Measurements from ENCODE around the gene CPT1B.

GRCh38 chr22:50612168-50612527 is 33.9 kb upstream of the CPT1B start:
- TF ChIP-seq POLR2A (IDR thresholded peaks at IDR 0.05; ENCODE audit: low read length), result no peak
- TF ChIP-seq GATA1 (IDR thresholded peaks at IDR 0.05; ENCODE audit: low read depth, low read length), result no peak
